HG02642 (cell line): ENCODE data around the gene TENM3.
A peak's percentile ranks its signal among the peaks of the same experiment; 100 is the strongest.

ENCODE experiments used
- ATAC-seq: cut with Tn5 transposase; IDR thresholded peaks from one replicate; pipeline ENCODE4 v1.9.1; 2021; ENCODE audit warnings: mild to moderate bottlenecking; ENCODE audit not compliant: unreplicated experiment, poor library complexity

Gene TENM3

GRCh38 chr4:182492423-182492822, 249.2 kb downstream of the TENM3 start:
- peak; percentile 46 for ATAC-seq

DNA sequence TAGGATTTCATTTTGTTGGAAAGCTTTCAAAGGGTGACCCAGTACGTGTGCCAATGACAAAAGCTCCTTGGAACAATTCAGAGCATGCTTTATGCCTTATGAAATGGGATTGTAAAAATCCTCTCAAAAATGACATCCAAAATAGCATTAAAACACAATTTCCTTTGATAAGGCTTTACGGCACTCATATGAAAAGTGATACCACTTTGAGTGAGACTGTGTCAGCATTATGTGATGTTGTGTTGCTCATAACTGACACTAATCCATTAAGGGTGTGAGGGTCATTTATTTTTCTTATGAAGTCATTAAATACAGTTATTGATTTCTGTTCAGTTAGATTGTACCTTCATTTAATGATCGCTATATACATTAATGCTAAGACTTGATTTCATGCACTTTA, 250.2 kb downstream of the TENM3 start:
- ATAC-seq = no peak

DNA sequence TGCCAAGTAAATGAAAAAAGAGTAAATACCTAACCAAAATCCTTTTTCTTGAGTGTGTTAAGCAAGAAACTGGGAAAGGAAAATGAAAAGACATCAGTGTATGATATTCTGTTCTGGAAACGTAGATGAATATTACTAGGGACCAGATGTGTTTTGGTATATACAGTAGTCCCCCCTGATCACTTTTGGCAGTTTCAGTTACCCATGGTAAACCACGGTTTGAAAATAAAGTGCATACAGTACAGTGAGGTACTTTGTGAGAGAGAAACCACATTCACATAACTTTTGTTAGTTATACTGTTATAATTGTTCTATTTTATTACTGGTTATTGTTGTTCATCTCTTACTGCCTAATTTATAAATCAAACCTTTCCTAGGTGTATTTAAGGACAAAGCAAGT, 250.9 kb downstream of the TENM3 start:
- no peak for ATAC-seq

GRCh38 chr4:182495031-182495430, 251.8 kb downstream of the TENM3 start:
- ATAC-seq = no peak

DNA sequence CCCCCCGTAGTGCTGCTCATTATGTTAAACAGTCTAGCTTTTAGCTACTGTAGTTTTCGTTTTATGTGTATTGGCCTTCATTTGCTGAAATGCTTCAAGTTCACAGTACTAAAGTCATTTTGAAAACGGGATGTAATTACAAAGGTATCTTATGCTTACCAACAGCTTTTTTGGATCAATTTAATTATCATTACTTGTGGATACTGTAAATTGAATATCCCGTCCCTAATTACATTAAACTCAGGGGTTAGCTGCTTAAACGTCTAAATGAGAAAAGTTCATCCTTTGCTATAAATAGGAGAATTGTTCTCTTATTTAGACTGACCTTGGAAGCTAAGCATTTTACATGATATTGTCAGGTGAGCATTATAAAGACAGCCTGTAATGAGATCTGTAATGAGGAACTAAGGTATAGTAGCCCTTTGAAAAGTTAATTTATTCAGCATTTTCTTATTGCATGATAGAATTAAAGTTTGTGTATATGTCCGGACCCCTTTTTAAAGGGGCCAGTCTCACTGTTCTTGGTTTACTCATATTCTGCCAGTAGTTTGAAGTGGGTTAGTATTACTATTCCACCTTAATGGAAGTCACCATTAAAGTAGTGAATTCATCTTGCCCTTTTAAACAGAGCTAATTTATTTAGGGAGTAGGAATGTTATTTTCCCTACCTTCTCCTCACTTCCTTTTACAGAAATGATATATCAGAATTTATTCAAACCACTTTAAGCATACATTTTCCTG, 252.6 kb downstream of the TENM3 start:
- no peak for ATAC-seq

DNA sequence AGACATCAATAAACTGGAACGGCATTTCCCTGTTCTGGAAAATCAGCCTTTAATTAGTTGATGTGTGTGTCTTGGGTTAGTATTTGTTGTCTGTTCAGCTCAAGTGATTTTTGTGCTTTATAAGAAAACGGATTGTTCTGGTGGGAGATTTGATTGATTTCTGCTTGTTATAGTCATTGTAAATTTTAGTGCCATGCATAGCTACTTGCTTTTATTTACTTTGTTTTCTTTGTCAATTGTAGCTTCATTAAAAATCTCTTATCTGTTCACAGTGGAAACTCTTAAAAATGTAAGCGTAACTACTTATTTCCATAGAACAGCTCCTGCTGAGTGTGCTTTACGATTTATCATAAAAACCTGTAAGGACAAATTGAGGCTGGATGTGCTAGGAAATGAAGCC, 253.2 kb downstream of the TENM3 start:
- ATAC-seq = no peak

GRCh38 chr4:182502064-182502463, 258.9 kb downstream of the TENM3 start:
- no peak for ATAC-seq

GRCh38 chr4:182504463-182504862, 261.3 kb downstream of the TENM3 start:
- no peak for ATAC-seq

GRCh38 chr4:182507805-182508204, 264.6 kb downstream of the TENM3 start:
- ATAC-seq = no peak

DNA sequence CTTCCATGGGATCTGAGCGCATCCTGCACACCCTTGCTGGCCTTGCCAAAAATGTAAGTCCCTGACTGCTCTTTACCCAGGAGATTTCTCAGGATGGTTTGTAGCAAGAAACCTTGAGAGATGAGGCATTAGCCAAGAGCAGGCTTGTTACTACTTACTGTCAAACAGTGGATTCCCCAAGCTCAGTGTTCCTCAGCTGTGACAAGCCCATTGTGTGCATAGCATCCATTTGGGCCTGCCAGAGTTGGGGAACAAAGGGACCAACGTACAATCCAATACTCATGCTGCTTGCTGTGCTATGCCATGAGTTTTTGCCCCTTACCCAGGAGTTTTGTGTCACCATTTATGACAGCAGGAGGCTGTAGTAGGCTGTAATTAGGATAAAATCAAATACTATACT, 267.6 kb downstream of the TENM3 start:
- ATAC-seq = no peak

GRCh38 chr4:182513587-182514291, 270.5 kb downstream of the TENM3 start:
- peak; percentile 66 for ATAC-seq

DNA sequence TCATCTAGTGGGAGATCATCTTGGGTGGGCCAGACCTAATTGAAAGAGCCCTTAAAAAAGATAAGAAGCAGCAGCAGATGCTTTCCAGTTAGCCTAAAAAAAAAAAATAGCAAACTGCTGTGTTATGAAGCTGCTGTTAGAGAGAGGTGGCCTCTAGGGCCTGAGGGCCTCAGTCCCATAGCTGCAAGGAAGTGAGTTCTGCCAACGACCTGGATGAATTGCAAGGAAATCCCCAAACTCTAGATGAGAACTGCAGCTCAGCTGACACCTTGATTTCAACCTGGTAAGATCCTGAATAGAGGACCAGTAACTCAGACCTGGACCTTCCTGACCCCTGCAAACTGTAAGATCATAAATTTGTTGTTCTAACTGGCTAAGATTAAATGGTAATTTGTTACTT, 275.2 kb downstream of the TENM3 start:
- ATAC-seq = no peak

GRCh38 chr4:182519528-182519927, 276.3 kb downstream of the TENM3 start:
- no peak for ATAC-seq

DNA sequence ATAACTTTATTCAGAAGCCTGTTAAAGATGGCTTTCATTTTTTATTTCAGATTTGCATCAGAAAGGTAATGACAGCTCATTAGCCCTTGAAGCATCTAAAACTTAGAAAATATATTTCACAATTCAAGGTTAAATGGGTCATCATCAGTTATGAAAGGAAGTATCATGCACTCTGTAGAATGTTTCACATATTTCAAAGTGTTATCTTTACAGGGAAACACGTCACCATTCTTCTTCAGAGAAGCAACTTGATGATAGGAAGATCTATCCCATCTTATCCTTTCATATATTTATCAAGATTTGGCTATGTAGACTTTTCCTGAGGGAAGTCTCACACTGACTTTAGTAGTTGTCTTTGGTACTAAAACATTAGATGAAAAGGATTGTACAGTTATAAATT, 277.8 kb downstream of the TENM3 start:
- no peak for ATAC-seq

- ATAC-seq = no peak
Measured at GRCh38 chr4:182528819-182529218, 285.6 kb downstream of the TENM3 start.

- ATAC-seq = no peak
Measured at GRCh38 chr4:182530451-182530850, 287.2 kb downstream of the TENM3 start.

DNA sequence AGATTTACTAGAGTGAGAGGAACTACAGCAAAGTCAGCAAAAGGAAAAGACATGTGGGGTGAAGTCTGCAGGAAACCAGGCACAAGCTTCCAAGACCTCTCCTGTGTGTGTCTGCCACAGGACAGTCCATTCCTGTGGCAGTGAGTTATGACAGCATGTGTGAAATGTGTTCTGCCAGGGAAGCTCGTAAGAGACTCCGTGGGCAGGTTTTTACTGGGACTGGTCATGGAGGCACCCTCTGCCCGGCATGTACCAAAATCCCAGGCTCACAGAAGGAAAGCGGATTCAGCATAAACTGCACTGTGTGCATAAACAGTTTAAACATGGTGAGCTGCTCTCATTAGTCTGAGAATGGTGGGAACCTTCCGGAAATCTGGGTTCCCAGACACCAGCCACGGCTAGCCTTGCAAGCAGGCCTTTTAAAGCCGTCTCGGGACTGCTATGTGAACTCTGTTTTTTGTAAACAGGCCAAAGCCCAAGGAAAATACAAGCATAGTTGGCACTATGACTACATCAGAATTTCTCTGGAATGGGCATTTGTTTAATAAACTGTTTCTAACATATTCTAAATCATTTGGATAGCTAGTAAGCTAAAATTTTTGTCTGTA, 288.5 kb downstream of the TENM3 start:
- no peak for ATAC-seq

DNA sequence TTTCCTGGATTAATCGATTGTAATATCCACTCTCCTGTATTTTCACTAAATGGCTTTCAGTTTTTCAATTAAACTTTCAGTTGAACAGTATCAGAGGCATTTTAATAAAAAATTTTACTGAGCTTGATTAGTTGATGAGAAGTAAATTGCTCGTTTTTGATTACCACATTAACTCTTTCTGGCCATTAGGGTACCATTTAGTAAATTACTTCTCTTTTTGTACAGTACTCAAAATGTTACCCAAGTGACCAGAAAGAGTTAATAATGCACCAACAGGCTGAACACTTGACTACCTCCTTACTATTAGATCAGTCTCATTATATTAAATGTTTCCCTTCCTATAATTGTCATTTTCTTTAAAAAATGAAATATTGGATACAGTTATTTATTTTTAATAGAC, 289.2 kb downstream of the TENM3 start:
- no peak for ATAC-seq

DNA sequence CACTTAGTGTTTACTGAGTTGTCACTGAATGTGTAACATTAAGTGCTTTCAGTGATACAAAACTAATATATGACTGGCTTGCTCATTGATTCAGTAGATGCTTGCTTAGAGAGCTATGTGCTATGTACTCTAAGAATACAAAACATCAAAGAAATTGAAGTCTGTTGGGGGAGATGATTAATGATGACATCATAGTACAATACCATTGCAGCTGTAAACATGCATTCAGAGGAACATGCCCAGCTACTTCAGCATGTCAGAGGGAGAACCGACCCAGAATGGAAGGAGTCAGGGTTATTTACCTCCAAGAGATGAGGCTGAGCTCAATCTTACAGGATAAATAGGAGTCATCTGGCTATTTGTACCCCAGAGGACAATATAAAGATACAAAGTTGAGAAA, 290.8 kb downstream of the TENM3 start:
- ATAC-seq = no peak

DNA sequence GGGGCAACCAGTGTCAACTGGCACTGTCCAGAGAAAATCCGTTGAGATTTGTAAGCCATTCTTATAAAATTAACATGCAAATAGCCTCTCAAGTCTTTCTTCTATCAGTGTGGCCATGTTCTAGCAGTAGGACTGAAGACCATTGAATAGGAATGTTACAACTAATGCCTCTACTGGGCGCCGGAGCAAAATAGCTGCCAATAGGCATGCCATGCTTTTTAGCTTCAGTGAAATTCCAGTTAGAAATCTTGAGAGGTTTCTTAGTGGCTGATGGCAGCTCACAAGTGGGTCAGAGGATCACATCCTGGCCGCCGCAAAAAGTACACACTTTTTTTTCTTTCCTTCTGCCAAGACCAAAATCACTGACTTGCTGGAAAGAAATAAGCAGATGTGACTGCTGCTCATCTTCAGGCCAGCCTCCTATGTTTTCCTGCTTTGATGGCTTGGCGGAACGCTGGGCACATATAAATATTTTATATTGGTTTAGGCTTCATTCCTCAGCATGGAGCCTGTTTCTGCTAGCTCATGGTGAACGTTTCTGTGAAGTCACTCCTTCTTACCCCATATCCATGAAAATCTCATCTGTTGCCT, 293.1 kb downstream of the TENM3 start:
- ATAC-seq = no peak
